Measurements from ENCODE around the gene C6orf163. TPM values are rescaled to one million over a fixed set of nuclear protein-coding genes. Genes with fewer than 3 reads are reported as not detected.

C6orf163 gene
- total and polyA plus RNA-seq, 2 of the 13 experiments (the other 11 are each of a cell fraction or from before 2014, with no cell fraction given): 0.62 to 1.8 TPM

DNA sequence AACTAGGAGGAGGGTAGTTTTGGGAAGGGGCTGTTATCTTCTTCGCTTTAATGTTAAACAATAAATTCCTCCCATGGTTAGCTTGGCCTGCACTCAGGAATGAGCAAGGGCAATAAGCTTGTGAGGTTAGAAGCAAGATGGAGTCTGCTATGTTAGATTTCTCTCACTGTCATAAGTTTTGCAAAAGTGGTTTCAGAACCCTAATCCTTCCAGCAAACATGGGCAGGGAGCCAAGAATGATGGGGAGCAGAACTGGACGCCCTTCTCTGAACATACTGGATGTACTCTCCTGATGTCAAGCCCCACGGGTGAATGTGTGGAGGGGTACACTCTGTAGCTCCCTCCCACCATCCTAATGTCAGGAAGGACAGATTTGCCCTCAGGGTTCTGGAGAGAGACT, 22.3 kb downstream of the C6orf163 start:
- Histone ChIP-seq H3K27ac (ENCODE audit: extremely low read length, insufficient read depth, low read length) (no peak overlapping the region), H3K27me3 (ENCODE audit: control insufficient read depth in 1 of 2, insufficient read depth in 2 of 2, low read length in 2 of 2) (no peaks in the 10 kb centered on the region), H3K9me3 (ENCODE audit: low read length) (no peaks in the 10 kb centered on the region; the same call in 1 of the 2 replicates), H2AFZ (ENCODE audit: low read length) (no peak overlapping the region), H3K4me1 (ENCODE audit: insufficient read depth, low read length) (no peaks in the 10 kb centered on the region), H3K79me2 (ENCODE audit: insufficient read depth, low read length) (no peaks in the 10 kb centered on the region), H3K4me3 (replicated peaks in 1 of 3; ENCODE audit: insufficient read depth in 1 of 3, low read depth in 2 of 3, low read length in 3 of 3) (no peak overlapping the region), H3K4me2 (ENCODE audit: low read depth, low read length) (no peak overlapping the region), H3K36me3 (replicated peaks in 1 of 2; ENCODE audit: control insufficient read depth in 1 of 2, insufficient read depth in 2 of 2, low read length in 2 of 2) (no peaks in the 10 kb centered on the region), H3K9ac (ENCODE audit: insufficient read depth, low read depth, low read length) (no peak overlapping the region), H4K20me1 (ENCODE audit: insufficient read depth, low read length) (no peaks in the 10 kb centered on the region)
- 27% methylated on average over 3 of the region's 3 CpGs for WGBS (ENCODE audit: low lambda C conversion rate)
- TF ChIP-seq MAFK (conservative IDR thresholded peaks at IDR 0.05 in 1 of 2, IDR thresholded peaks at IDR 0.05 in 1 of 2; ENCODE audit: low read length in 2 of 2) (no peak), ZNF382 (CRISPR knock-in tag; IDR thresholded peaks at IDR 0.05; ENCODE audit: borderline replicate concordance) (no peak), NR2C2 (CRISPR knock-in tag; IDR thresholded peaks at IDR 0.05; ENCODE audit: borderline replicate concordance) (no peak), KDM5B (CRISPR knock-in tag; IDR thresholded peaks at IDR 0.05; ENCODE audit: borderline replicate concordance) (no peak), NFE2 (CRISPR knock-in tag; IDR thresholded peaks at IDR 0.05) (no peak), ZNF225 (CRISPR knock-in tag; IDR thresholded peaks at IDR 0.05) (no peak), NR2F1 (CRISPR knock-in tag; IDR thresholded peaks at IDR 0.05) (no peak)
- no peak for ATAC-seq
- ChIA-PET CTCF (ENCODE audit: low intra/inter-chr PET ratio, low total read pairs) (no interaction called here), POLR2A (no interaction called here)
- FAIRE-seq: no peak
- no TSS peak for BruUV-seq (replicated peaks)
- no peak for DNase-seq (ENCODE audit: low spot score)
- in situ Hi-C loops (cut with HindIII; ENCODE audit: extremely low pct_ligation_motif_present, low pct_unique_long_range_greater_than_20kb) (no loop called here), intact Hi-C loops (cut with micrococcal nuclease; ENCODE audit: unreplicated experiment) (no loop called here)

DNA sequence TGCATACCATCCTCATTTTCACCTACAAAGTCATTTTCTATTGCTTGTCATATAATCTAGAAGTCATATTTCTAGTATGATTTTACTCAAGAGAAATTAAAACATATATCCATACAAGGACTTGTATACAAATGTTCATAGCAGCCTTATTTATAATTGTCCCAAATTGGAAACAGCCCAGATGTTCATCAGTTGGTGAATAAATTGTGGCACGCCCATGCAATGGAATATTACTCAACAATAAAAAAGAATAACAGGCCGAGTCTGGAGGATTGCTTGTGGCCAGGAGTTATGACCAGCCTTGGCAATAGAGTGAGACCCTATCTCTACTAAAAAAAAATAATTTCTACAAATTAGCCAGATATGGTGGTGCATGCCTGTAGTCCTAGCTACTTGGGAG, 28.8 kb downstream of the C6orf163 start:
- H3K4me1 ChIP-seq (ENCODE audit: insufficient read depth, low read length): no peaks in the 10 kb centered on the region
- CTCF ChIA-PET (ENCODE audit: low intra/inter-chr PET ratio, low total read pairs): no interaction called here
- FAIRE-seq (no peak), DNase-seq (ENCODE audit: low spot score) (no peak), ATAC-seq (no peak)
- no peaks in the 10 kb centered on the region; the same call in 1 of the 2 replicates for H3K9me3 ChIP-seq (ENCODE audit: low read length)
- no peaks in the 10 kb centered on the region for H4K20me1 ChIP-seq (ENCODE audit: insufficient read depth, low read length)
- H2AFZ ChIP-seq (ENCODE audit: low read length): no peak overlapping the region
- H3K4me2 ChIP-seq (ENCODE audit: low read depth, low read length): no peak overlapping the region
- WGBS (ENCODE audit: low lambda C conversion rate): 64% methylated on average over 2 of the region's 2 CpGs
- BruUV-seq (replicated peaks): no TSS peak
- intact Hi-C loops (cut with micrococcal nuclease; ENCODE audit: unreplicated experiment): no loop called here
- no peaks in the 10 kb centered on the region for H3K79me2 ChIP-seq (ENCODE audit: insufficient read depth, low read length)
- no peaks in the 10 kb centered on the region for H3K27me3 ChIP-seq (ENCODE audit: control insufficient read depth in 1 of 2, insufficient read depth in 2 of 2, low read length in 2 of 2)
- no peaks in the 10 kb centered on the region for H3K36me3 ChIP-seq (replicated peaks in 1 of 2; ENCODE audit: control insufficient read depth in 1 of 2, insufficient read depth in 2 of 2, low read length in 2 of 2)
- H3K9ac ChIP-seq (ENCODE audit: insufficient read depth, low read depth, low read length): no peak overlapping the region
- in situ Hi-C loops (cut with HindIII; ENCODE audit: extremely low pct_ligation_motif_present, low pct_unique_long_range_greater_than_20kb): no loop called here
- TF ChIP-seq DR1 (CRISPR knock-in tag; IDR thresholded peaks at IDR 0.05) (no peak), SP5 (CRISPR knock-in tag; IDR thresholded peaks at IDR 0.05; ENCODE audit: borderline replicate concordance, low read depth) (no peak), ZSCAN29 (CRISPR knock-in tag; conservative IDR thresholded peaks at IDR 0.05) (no peak), HIVEP1 (CRISPR knock-in tag; IDR thresholded peaks at IDR 0.05) (no peak)
- TF ChIP-seq, protein P1, sequence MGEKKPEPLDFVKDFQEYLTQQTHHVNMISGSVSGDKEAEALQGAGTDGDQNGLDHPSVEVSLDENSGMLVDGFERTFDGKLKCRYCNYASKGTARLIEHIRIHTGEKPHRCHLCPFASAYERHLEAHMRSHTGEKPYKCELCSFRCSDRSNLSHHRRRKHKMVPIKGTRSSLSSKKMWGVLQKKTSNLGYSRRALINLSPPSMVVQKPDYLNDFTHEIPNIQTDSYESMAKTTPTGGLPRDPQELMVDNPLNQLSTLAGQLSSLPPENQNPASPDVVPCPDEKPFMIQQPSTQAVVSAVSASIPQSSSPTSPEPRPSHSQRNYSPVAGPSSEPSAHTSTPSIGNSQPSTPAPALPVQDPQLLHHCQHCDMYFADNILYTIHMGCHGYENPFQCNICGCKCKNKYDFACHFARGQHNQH (CRISPR knock-in tag; IDR thresholded peaks at IDR 0.05): no peak
- POLR2A ChIA-PET: no interaction called here
- no peak overlapping the region for H3K27ac ChIP-seq (ENCODE audit: extremely low read length, insufficient read depth, low read length)
- H3K4me3 ChIP-seq (replicated peaks in 1 of 3; ENCODE audit: insufficient read depth in 1 of 3, low read depth in 2 of 3, low read length in 3 of 3): no peak overlapping the region
